Stomach (tissue), 9 donors: ENCODE data around the gene GALE. TPM values are rescaled to one million over a fixed set of nuclear protein-coding genes. Genes with fewer than 3 reads are reported as not detected.

Source experiments
- DNase-seq, 2 donors: peaks; one replicate each; pipeline versions ENCODE4 v3.0.0 to v3.0.0-alpha.2; 2013 to 2019
- H3K27ac ChIP-seq, 5 donors: fragments of 200-600 bp in 4 of 5; sonication (generic) in 4 of 5; one replicate each; pipeline ENCODE4 v1.5.1; 2013 to 2019; ENCODE audit warnings: mild to moderate bottlenecking in 1 of 5, moderate library complexity in 1 of 5
- H3K27me3 ChIP-seq, 3 donors: fragments of 200-600 bp; sonication (generic); one replicate each; pipeline ENCODE4 v1.5.1; 2017 to 2019; ENCODE audit warnings: mixed run types in 1 of 3
- H3K36me3 ChIP-seq, 4 donors: fragments of 200-600 bp; sonication (generic); 1 replicate in 3 of 4; 2 replicates in 1 of 4; pipeline ENCODE4 v1.5.1; 2016 to 2019
- H3K4me1 ChIP-seq, 4 donors: fragments of 200-600 bp; sonication (generic); one replicate each; pipeline ENCODE4 v1.5.1; 2016 to 2019
- H3K4me3 ChIP-seq, 4 donors: fragments of 200-600 bp; sonication (generic) in 3 of 4; one replicate each; pipeline ENCODE4 v1.5.1; 2016 to 2019; ENCODE audit warnings: mild to moderate bottlenecking in 1 of 4
- H3K9me3 ChIP-seq, 4 donors: fragments of 200-600 bp; sonication (generic); one replicate each; pipeline ENCODE4 v1.5.1; 2016 to 2019
- CTCF ChIP-seq, 7 experiments: fragments of 450-650 bp in 4 of 7; fragments of 200-600 bp in 3 of 7; sonication (generic) in 3 of 7; IDR thresholded peaks; one replicate each; pipeline ENCODE4 v1.5.1; 2016 to 2019; ENCODE audit warnings: antibody characterized with exemption in 7 of 7, control low read depth in 2 of 7, mild to moderate bottlenecking in 1 of 7
- EP300 ChIP-seq: sonication (generic); formaldehyde crosslinking; IDR thresholded peaks from one replicate; pipeline ENCODE4 v1.6.1; 2017; ENCODE audit warnings: antibody characterized with exemption
- POLR2A ChIP-seq, 4 donors: fragments of 450-650 bp; IDR thresholded peaks; one replicate each; pipeline ENCODE4 v1.6.1; 2016; ENCODE audit warnings: antibody characterized with exemption in 4 of 4, control low read depth in 2 of 4, mild to moderate bottlenecking in 1 of 4, moderate library complexity in 1 of 4
- POLR2AphosphoS5 ChIP-seq, 3 donors: sonication (generic); formaldehyde crosslinking; IDR thresholded peaks; one replicate each; pipeline ENCODE4 v1.6.1; 2016; ENCODE audit warnings: antibody characterized with exemption in 3 of 3
- WGBS, 5 donors: extraction: QIAGEN DNeasy Blood & Tissue Kit in 3 of 5; methylation state at CpG; one replicate each; pipeline versions ENCODE4 v1.1.5 to v1.1.7; 2013 to 2018; 5-methylcytosine and 5-hydroxymethylcytosine counted together
- intact Hi-C: fragments of 100-400 bp; cut with DNase I; formaldehyde crosslinking; loops from one replicate; pipeline ENCODE4 v1.15.1; 2023; ENCODE audit warnings: low total_unique reads
- polyA plus RNA-seq, 3 donors: library from polyadenylated mRNA; stranded (reverse); fragments of 200-250 nt; gene quantifications; one replicate each; pipeline ENCODE4 v1.2.3, GENCODE V29; 2013
- total RNA-seq, 5 donors: library from RNA; depleted of rRNA; stranded (reverse); fragments of >200 nt; gene quantifications; one replicate each; pipeline versions ENCODE4 v1.1.0 to v1.2.3, GENCODE V29; 2014 to 2016
- donor health status: healthy with polysubstance abuse.
- donor health status: Bipolar disorder and iron deficiency.
- donor health status: healthy.

Gene GALE
- total and polyA plus RNA-seq, 8 donors: 34.4 to 443 (median 149) TPM

- Histone ChIP-seq H3K27ac (no peak overlapping the region), H3K27me3 (no peaks in the 10 kb centered on the region), H3K36me3 (peaks cover 84 to 100% (median 100%) of the 10 kb centered on the region in 4 donors), H3K9me3 (no peaks in the 10 kb centered on the region), H3K4me3 (no peak overlapping the region), H3K4me1 (peaks cover 0 to 47% (median 5%) of the 10 kb centered on the region in 4 donors)
- DNase-seq: no peak
- 73 to 89% (median 82%) methylated on average over 1 of the region's 1 CpG for WGBS, 5 donors
- TF ChIP-seq EP300: no peak
- no peak for TF ChIP-seq CTCF (IDR thresholded peaks at IDR 0.05)
- TF ChIP-seq POLR2A (IDR thresholded peaks at IDR 0.05): no peak
- TF ChIP-seq POLR2AphosphoS5 (IDR thresholded peaks at IDR 0.05): no peak
- intact Hi-C loops: no loop called here
Observed at GRCh38 chr1:23757812-23758211, 42.7 kb downstream of the GALE start.

- peaks cover 0 to 38% (median 6%) of the 10 kb centered on the region in 4 donors for H3K4me1 ChIP-seq
- DNase-seq: no peak
- H3K36me3 ChIP-seq: peaks cover 92 to 100% (median 100%) of the 10 kb centered on the region in 4 donors
- H3K27me3 ChIP-seq: no peaks in the 10 kb centered on the region
- no peaks in the 10 kb centered on the region for H3K9me3 ChIP-seq
- intact Hi-C loops: no loop called here
- no peak overlapping the region for H3K4me3 ChIP-seq
- no peak overlapping the region for H3K27ac ChIP-seq
- 78 to 94% (median 90%) methylated on average over 3 of the region's 3 CpGs for WGBS, 5 donors
- TF ChIP-seq POLR2AphosphoS5 (IDR thresholded peaks at IDR 0.05) (no peak), EP300 (no peak), POLR2A (IDR thresholded peaks at IDR 0.05) (no peak), CTCF (IDR thresholded peaks at IDR 0.05) (no peak)
Observed at GRCh38 chr1:23756676-23757075, 43.9 kb downstream of the GALE start.

- H3K27ac ChIP-seq: no peak overlapping the region
- peaks cover 80 to 91% (median 88%) of the 10 kb centered on the region in 4 donors for H3K36me3 ChIP-seq
- TF ChIP-seq POLR2AphosphoS5 (IDR thresholded peaks at IDR 0.05): no peak
- no peak for TF ChIP-seq POLR2A (IDR thresholded peaks at IDR 0.05)
- no peak for TF ChIP-seq CTCF (IDR thresholded peaks at IDR 0.05)
- no peak for TF ChIP-seq EP300
- H3K9me3 ChIP-seq: no peaks in the 10 kb centered on the region
- H3K27me3 ChIP-seq: no peaks in the 10 kb centered on the region
- H3K4me3 ChIP-seq: no peak overlapping the region
- intact Hi-C loops: no loop called here
- H3K4me1 ChIP-seq: peaks cover 17 to 39% (median 33%) of the 10 kb centered on the region in 4 donors
- WGBS, 5 donors: 82 to 100% (median 87%) methylated on average over 1 of the region's 1 CpG
- no peak for DNase-seq
Observed at GRCh38 chr1:23752909-23753308, 47.6 kb downstream of the GALE start.

- Histone ChIP-seq H3K27me3 (no peaks in the 10 kb centered on the region), H3K27ac (peak overlapping the region in 1 of 5 donors; percentile 15), H3K9me3 (no peaks in the 10 kb centered on the region), H3K4me1 (peaks cover 26 to 50% (median 42%) of the 10 kb centered on the region in 4 donors), H3K4me3 (peak overlapping the region in 1 of 4 donors; percentile 4), H3K36me3 (peaks cover 69 to 86% (median 81%) of the 10 kb centered on the region in 4 donors)
- TF ChIP-seq CTCF (IDR thresholded peaks at IDR 0.05): no peak
- intact Hi-C loops: no loop called here
- WGBS, 5 donors: 45 to 84% (median 58%) methylated on average over 4 of the region's 4 CpGs
- no peak for DNase-seq
Observed at GRCh38 chr1:23751815-23752200, 48.7 kb downstream of the GALE start.
